Endometrial microvascular endothelial cells (primary cell): Measurements from ENCODE around the gene ZNF106. TPM values are rescaled to one million over a fixed set of nuclear protein-coding genes. Genes with fewer than 3 reads are reported as not detected.

ENCODE experiments used
- in situ Hi-C: cut with HindIII; loops from 2 replicates; pipeline ENCODE4 v1.10.0; 2017; ENCODE audit warnings: low sequenced_read_pairs, low pct_unique_long_range_greater_than_20kb; ENCODE audit errors: inconsistent ontology term
- total RNA-seq: library from RNA; depleted of rRNA; stranded (reverse); fragments of >200 nt; gene quantifications from one replicate; pipeline ENCODE4 v1.2.3, GENCODE V29; 2015; ENCODE audit errors: inconsistent ontology term

Gene ZNF106
- total RNA-seq, result 43.7 TPM

- in situ Hi-C loops, result no loop called here
Measured at GRCh38 chr15:42490671-42491538, at the start of gene ZNF106. ZNF106 (minus strand) TSS chr15:42491141; CDS start chr15:42472289, 18,852 bp downstream.

GRCh38 chr15:42533246-42533645 lies 42.3 kb upstream of the ZNF106 start:
- in situ Hi-C loops, result no loop called here

GRCh38 chr15:42528970-42529369 lies 38.0 kb upstream of the ZNF106 start:
- in situ Hi-C loops, result no loop called here

- in situ Hi-C loops, result no loop called here
Measured at GRCh38 chr15:42523331-42523730, 32.4 kb upstream of the ZNF106 start.

- in situ Hi-C loops, result no loop called here
Measured at GRCh38 chr15:42511007-42511391, 20.1 kb upstream of the ZNF106 start.

GRCh38 chr15:42510258-42511006 lies 19.5 kb upstream of the ZNF106 start:
- in situ Hi-C loops, result no loop called here

- in situ Hi-C loops, result no loop called here
Measured at GRCh38 chr15:42508263-42508690, 17.3 kb upstream of the ZNF106 start.

GRCh38 chr15:42507514-42507913 lies 16.6 kb upstream of the ZNF106 start:
- in situ Hi-C loops, result no loop called here

- in situ Hi-C loops, result no loop called here
Measured at GRCh38 chr15:42504631-42505030, 13.7 kb upstream of the ZNF106 start.

- in situ Hi-C loops, result no loop called here
Measured at GRCh38 chr15:42503825-42504224, 12.9 kb upstream of the ZNF106 start.

- in situ Hi-C loops, result no loop called here
Measured at GRCh38 chr15:42502477-42502876, 11.5 kb upstream of the ZNF106 start.

GRCh38 chr15:42499858-42500609 lies 9.1 kb upstream of the ZNF106 start:
- in situ Hi-C loops, result no loop called here

GRCh38 chr15:42498212-42499068 lies 7.5 kb upstream of the ZNF106 start:
- in situ Hi-C loops, result no loop called here

GRCh38 chr15:42495361-42496212 lies 4.6 kb upstream of the ZNF106 start, which contains the start of gene SNAP23:
SNAP23 (plus strand) TSS chr15:42495634; CDS start chr15:42511847, 16,213 bp downstream.
- in situ Hi-C loops, result no loop called here

- in situ Hi-C loops, result no loop called here
Measured at GRCh38 chr15:42494998-42495360, 4.0 kb upstream of the ZNF106 start.

- in situ Hi-C loops, result no loop called here
Measured at GRCh38 chr15:42493679-42494078, 2.7 kb upstream of the ZNF106 start.

- in situ Hi-C loops, result no loop called here
Measured at GRCh38 chr15:42491539-42492225, 741 bp upstream of the ZNF106 start.
